HepG2 (cell line): ENCODE results near the gene WWC1. TPM values are rescaled to one million over a fixed set of nuclear protein-coding genes. Genes with fewer than 3 reads are reported as not detected.

Source experiments
- ATAD3A ChIP-seq: sonication (generic); formaldehyde crosslinking; IDR thresholded peaks from 2 replicates; pipeline ENCODE4 v1.4.0; 2020; ENCODE audit warnings: missing genetic modification reagents
- CHD2 ChIP-seq: IDR thresholded peaks from 2 replicates; pipeline ENCODE4 v1.6.1; 2011; ENCODE audit warnings: low read depth, low read length, improper control_type of control experiment
- FOXM1 ChIP-seq: sonication (generic); formaldehyde crosslinking; IDR thresholded peaks from 2 replicates; pipeline ENCODE4 v1.5.0; 2020; ENCODE audit warnings: missing genetic modification reagents
- GZF1 ChIP-seq: sonication (generic); formaldehyde crosslinking; IDR thresholded peaks from 2 replicates; pipeline ENCODE4 v1.5.1; 2020; ENCODE audit warnings: mild to moderate bottlenecking, missing genetic modification reagents
- KAT8 ChIP-seq: IDR thresholded peaks from 2 replicates; pipeline ENCODE4 v1.6.1; 2016; ENCODE audit warnings: missing genetic modification reagents, missing compliant biosample characterization
- KDM6A ChIP-seq: IDR thresholded peaks from 2 replicates; pipeline ENCODE4 v1.6.1; 2016; ENCODE audit warnings: low read depth
- MAFG ChIP-seq: sonication (generic); formaldehyde crosslinking; IDR thresholded peaks from 2 replicates; pipeline ENCODE4 v1.5.1; 2020; ENCODE audit warnings: mild to moderate bottlenecking, missing genetic modification reagents
- MLX ChIP-seq: IDR thresholded peaks from 2 replicates; pipeline ENCODE4 v1.6.1; 2016
- MXD1 ChIP-seq: sonication (generic); formaldehyde crosslinking; IDR thresholded peaks from 2 replicates; pipeline ENCODE4 v1.4.0; 2020; ENCODE audit warnings: mild to moderate bottlenecking, missing genetic modification reagents
- NCOA1 ChIP-seq: sonication (generic); formaldehyde crosslinking; IDR thresholded peaks from 2 replicates; pipeline ENCODE4 v1.9.0; 2021; ENCODE audit warnings: missing genetic modification reagents
- PAX8 ChIP-seq: sonication (generic); formaldehyde crosslinking; IDR thresholded peaks from 2 replicates; pipeline ENCODE4 v1.8.0; 2022; ENCODE audit warnings: mild to moderate bottlenecking, missing genetic modification reagents, borderline replicate concordance
- RBFOX2 ChIP-seq: fragments of 200-400 bp; formaldehyde crosslinking; IDR thresholded peaks from 2 replicates; pipeline ENCODE4 v1.6.1; 2017; ENCODE audit warnings: low read depth, mild to moderate bottlenecking, low read length
- REXO4 ChIP-seq: sonication (generic); formaldehyde crosslinking; IDR thresholded peaks from 2 replicates; pipeline ENCODE4 v1.8.0; 2022; ENCODE audit warnings: missing genetic modification reagents, mild to moderate bottlenecking, borderline replicate concordance
- SOX6 ChIP-seq, 2 experiments: fragments of 450-650 bp in 1 of 2; sonication (generic) in 1 of 2; formaldehyde crosslinking in 1 of 2; IDR thresholded peaks; 2 replicates each; pipeline versions ENCODE4 v1.4.0 to v1.6.1; 2017 to 2020; ENCODE audit warnings: antibody characterized with exemption in 1 of 2, mild to moderate bottlenecking in 1 of 2, missing genetic modification reagents in 1 of 2
- TFDP2 ChIP-seq: sonication (generic); formaldehyde crosslinking; IDR thresholded peaks from 2 replicates; pipeline ENCODE4 v1.4.0; 2020; ENCODE audit warnings: missing genetic modification reagents
- TFE3 ChIP-seq: IDR thresholded peaks from 2 replicates; pipeline ENCODE4 v1.6.1; 2016
- ZBTB46 ChIP-seq: sonication (generic); formaldehyde crosslinking; IDR thresholded peaks from 2 replicates; pipeline ENCODE4 v1.4.0; 2020; ENCODE audit warnings: mild to moderate bottlenecking, missing genetic modification reagents, borderline replicate concordance
- ZNF18 ChIP-seq: sonication (generic); formaldehyde crosslinking; IDR thresholded peaks from 2 replicates; pipeline ENCODE4 v1.8.0; 2022; ENCODE audit warnings: mild to moderate bottlenecking, missing genetic modification reagents; ENCODE audit not compliant: insufficient replicate concordance
- ZNF296 ChIP-seq: sonication (generic); formaldehyde crosslinking; conservative IDR thresholded peaks from 2 replicates; pipeline ENCODE4 v1.5.0; 2020; ENCODE audit warnings: mild to moderate bottlenecking, missing genetic modification reagents
- ZNF800 ChIP-seq: sonication (generic); formaldehyde crosslinking; IDR thresholded peaks from 2 replicates; pipeline ENCODE4 v1.4.0; 2020; ENCODE audit warnings: missing genetic modification reagents
- ZZZ3 ChIP-seq: sonication (generic); formaldehyde crosslinking; IDR thresholded peaks from 2 replicates; pipeline ENCODE4 v1.4.0; 2020; ENCODE audit warnings: missing genetic modification reagents, mild to moderate bottlenecking, borderline replicate concordance
- polyA plus RNA-seq, 8 experiments: library from polyadenylated mRNA; depleted of rRNA in 3 of 8; stranded (reverse) in 7 of 8; unstranded in 1 of 8; fragments of >200 nt; fragmentation: Illumina TruSeq in 4 of 8; extraction: Trizol in 4 of 8; gene quantifications; 2 replicates each; pipeline versions ENCODE4 v1.2.1 to v1.2.3, GENCODE V29; 2011 to 2016; ENCODE audit warnings: low read depth in 4 of 8, missing spikeins in 1 of 8, mixed read lengths in 1 of 8; ENCODE audit not compliant: insufficient read depth in 1 of 8
- total RNA-seq, 5 experiments: library from RNA; depleted of rRNA; stranded (reverse); fragments of >200 nt; fragmentation: Illumina TruSeq; extraction: Trizol; gene quantifications; 2 replicates each; pipeline ENCODE4 v1.2.3, GENCODE V29; 2016; ENCODE audit warnings: low read depth in 1 of 5

WWC1 gene
- total and polyA plus RNA-seq, 2 of the 13 experiments (the other 11 are each of a cell fraction or from before 2014, with no cell fraction given), result 8.3 to 17.9 TPM

- TF ChIP-seq SOX6 (IDR thresholded peaks at IDR 0.05) (no peak), SOX6 (CRISPR knock-in tag; IDR thresholded peaks at IDR 0.05) (peak; percentile 40; the same call in 1 of the 2 replicates), ATAD3A (no peak), ZBTB46 (no peak), MXD1 (CRISPR knock-in tag) (no peak), ZNF296 (no peak), PAX8 (CRISPR knock-in tag) (no peak), ZNF18 (no peak), ZNF800 (CRISPR knock-in tag) (peak; percentile 92), CHD2 (no peak), KDM6A (no peak), REXO4 (CRISPR knock-in tag) (no peak), FOXM1 (CRISPR knock-in tag) (no peak), ZZZ3 (CRISPR knock-in tag) (no peak), NCOA1 (CRISPR knock-in tag) (no peak), GZF1 (CRISPR knock-in tag) (no peak), MLX (CRISPR knock-in tag) (no peak), MAFG (CRISPR knock-in tag) (no peak), TFE3 (CRISPR knock-in tag) (no peak), TFDP2 (no peak; the same call in 1 of the 2 replicates), RBFOX2 (peak; percentile 71), KAT8 (CRISPR knock-in tag) (no peak)
Observed at GRCh38 chr5:168291342-168291963, at the start of gene WWC1 (continued).
